Transverse colon (tissue), 4 donors: ENCODE results near the gene SBK2. TPM values are rescaled to one million over a fixed set of nuclear protein-coding genes. Genes with fewer than 3 reads are reported as not detected.

Experiments used
- DNase-seq: peaks from one replicate; pipeline ENCODE4 v3.0.0-alpha.2; 2019
- H3K27ac ChIP-seq, 4 donors: fragments of 200-600 bp; sonication (generic); 2 replicates each; pipeline ENCODE4 v1.5.1; 2016 to 2018; ENCODE audit warnings: inconsistent platforms in 4 of 4
- H3K27me3 ChIP-seq: fragments of 200-600 bp; sonication (generic); 2 replicates; pipeline ENCODE4 v1.5.1; 2017; ENCODE audit warnings: inconsistent platforms
- H3K36me3 ChIP-seq, 4 donors: fragments of 200-600 bp; sonication (generic); 2 replicates each; pipeline ENCODE4 v1.5.1; 2017 to 2019; ENCODE audit warnings: inconsistent platforms in 4 of 4
- H3K4me1 ChIP-seq, 4 donors: fragments of 200-600 bp; sonication (generic); 2 replicates each; pipeline ENCODE4 v1.5.1; 2017 to 2020; ENCODE audit warnings: inconsistent platforms in 4 of 4
- H3K4me3 ChIP-seq, 4 donors: fragments of 200-600 bp; sonication (generic); 1 replicate in 1 of 4; 2 replicates in 3 of 4; pipeline versions ENCODE4 v1.5.1 to v1.6.1; 2017 to 2019; ENCODE audit warnings: inconsistent platforms in 4 of 4
- H3K9me3 ChIP-seq, 2 donors: fragments of 200-600 bp; sonication (generic); 2 replicates each; pipeline ENCODE4 v1.5.1; 2017 to 2019; ENCODE audit warnings: inconsistent platforms in 2 of 2
- CTCF ChIP-seq, 5 experiments: fragments of 200-600 bp in 3 of 5; fragments of 450-650 bp in 2 of 5; sonication (generic) in 3 of 5; IDR thresholded peaks; 1 replicate in 2 of 5; 2 replicates in 3 of 5; pipeline ENCODE4 v1.5.1; 2016 to 2017; ENCODE audit warnings: antibody characterized with exemption in 5 of 5, inconsistent platforms in 3 of 5, mild to moderate bottlenecking in 2 of 5, moderate library complexity in 1 of 5
- EP300 ChIP-seq: sonication (generic); formaldehyde crosslinking; IDR thresholded peaks from one replicate; pipeline ENCODE4 v1.6.1; 2017; ENCODE audit warnings: antibody characterized with exemption, low read depth
- POLR2A ChIP-seq: fragments of 450-650 bp; IDR thresholded peaks from one replicate; pipeline ENCODE4 v1.6.1; 2016; ENCODE audit warnings: antibody characterized with exemption, mild to moderate bottlenecking, moderate library complexity
- POLR2AphosphoS5 ChIP-seq, 3 donors: sonication (generic); formaldehyde crosslinking; IDR thresholded peaks; one replicate each; pipeline ENCODE4 v1.6.1; 2016; ENCODE audit warnings: antibody characterized with exemption in 3 of 3
- WGBS, 2 donors: methylation state at CpG; one replicate each; pipeline ENCODE4 v1.1.5; 2018; ENCODE audit warnings: low coverage in 1 of 2; 5-methylcytosine and 5-hydroxymethylcytosine counted together
- in situ Hi-C, 4 donors: fragments of 200-750 bp; cut with MboI; loops; one replicate each; pipeline versions ENCODE4 v1.15.0 to v1.15.1; 2017; ENCODE audit warnings: low sequenced_read_pairs in 3 of 4, low pct_ligation_motif_present in 1 of 4, low pct_unique_long_range_greater_than_20kb in 1 of 4
- intact Hi-C: fragments of 100-400 bp; cut with DNase I; formaldehyde crosslinking; loops from one replicate; pipeline ENCODE4 v1.15.1; 2023; ENCODE audit warnings: low total_unique reads
- total RNA-seq, 4 donors: library from RNA; depleted of rRNA; stranded (reverse); fragments of >200 nt; gene quantifications; one replicate each; pipeline ENCODE4 v1.1.0, GENCODE V29; 2016

SBK2 gene
- total RNA-seq, 4 donors from 2014 or later, result not detected

GRCh38 chr19:55529636-55530234 is 7.2 kb downstream of the SBK2 start:
- H3K9me3 ChIP-seq, result no peaks in the 10 kb centered on the region
- intact Hi-C loops (no loop called here), in situ Hi-C loops (no loop called here)
- no peak overlapping the region for H3K4me3 ChIP-seq
- H3K36me3 ChIP-seq, result no peaks in the 10 kb centered on the region
- TF ChIP-seq POLR2AphosphoS5 (IDR thresholded peaks at IDR 0.05) (no peak), CTCF (IDR thresholded peaks at IDR 0.05) (no peak), POLR2A (no peak), EP300 (no peak)
- peaks cover 4% of the 10 kb centered on the region for H3K27me3 ChIP-seq
- no peak for DNase-seq
- H3K27ac ChIP-seq, result no peak overlapping the region
- H3K4me1 ChIP-seq, result peaks cover 5 to 11% (median 10%) of the 10 kb centered on the region in 4 donors
- WGBS, 2 donors, result 89% methylated on average over 35 of the region's 56 CpGs; no CpG with 5 or more reads in 1 of the 2 donors

- intact Hi-C loops, result no loop called here
- H3K4me1 ChIP-seq, result peaks cover 5 to 11% (median 10%) of the 10 kb centered on the region in 4 donors
- no peak overlapping the region for H3K4me3 ChIP-seq
- H3K36me3 ChIP-seq, result no peaks in the 10 kb centered on the region
- peaks cover 4% of the 10 kb centered on the region for H3K27me3 ChIP-seq
- TF ChIP-seq EP300, result no peak
- no peak for TF ChIP-seq CTCF (IDR thresholded peaks at IDR 0.05)
- no peak for TF ChIP-seq POLR2A
- no peak for TF ChIP-seq POLR2AphosphoS5 (IDR thresholded peaks at IDR 0.05)
- WGBS, 2 donors, result 37 to 50% methylated on average over 2 to 15 of the region's 15 CpGs
- in situ Hi-C loops, result no loop called here
- H3K27ac ChIP-seq, result no peak overlapping the region
- DNase-seq, result no peak
- H3K9me3 ChIP-seq, result no peaks in the 10 kb centered on the region
These were observed 8.7 kb downstream of the SBK2 start for GRCh38 chr19:55528030-55528803.

- Histone ChIP-seq H3K9me3 (no peaks in the 10 kb centered on the region), H3K4me1 (peaks cover 5 to 11% (median 10%) of the 10 kb centered on the region in 4 donors), H3K27ac (no peak overlapping the region), H3K36me3 (no peaks in the 10 kb centered on the region), H3K4me3 (no peak overlapping the region), H3K27me3 (peaks cover 4% of the 10 kb centered on the region)
- TF ChIP-seq POLR2AphosphoS5 (IDR thresholded peaks at IDR 0.05) (no peak), POLR2A (no peak), EP300 (no peak), CTCF (IDR thresholded peaks at IDR 0.05) (no peak)
- WGBS, 2 donors, result 69 to 79% methylated on average over 16 to 22 of the region's 22 CpGs
- in situ Hi-C loops (no loop called here), intact Hi-C loops (no loop called here)
- no peak for DNase-seq
These were observed 9.5 kb downstream of the SBK2 start for GRCh38 chr19:55527197-55528029.
